HepG2 (cell line): ENCODE results near the gene CCDC88B. TPM values are rescaled to one million over a fixed set of nuclear protein-coding genes. Genes with fewer than 3 reads are reported as not detected.

Experiments used
- CHD4 ChIP-seq: fragments of 200-600 bp; sonication (generic); IDR thresholded peaks from 2 replicates; pipeline ENCODE4 v1.7.0; 2017; ENCODE audit warnings: mild to moderate bottlenecking, low read length, borderline replicate concordance
- HNRNPL ChIP-seq: fragments of 200-400 bp; formaldehyde crosslinking; IDR thresholded peaks from 2 replicates; pipeline ENCODE4 v1.6.1; 2017; ENCODE audit warnings: mild to moderate bottlenecking, low read depth, low read length
- HNRNPLL ChIP-seq: fragments of 200-400 bp; formaldehyde crosslinking; IDR thresholded peaks from 2 replicates; pipeline ENCODE4 v1.6.1; 2017; ENCODE audit warnings: mild to moderate bottlenecking, low read depth, low read length; ENCODE audit not compliant: poor library complexity, severe bottlenecking
- MTF2 ChIP-seq: sonication (generic); formaldehyde crosslinking; IDR thresholded peaks from 2 replicates; pipeline ENCODE4 v1.5.0; 2020; ENCODE audit warnings: missing genetic modification reagents, borderline replicate concordance
- PAX8 ChIP-seq: sonication (generic); formaldehyde crosslinking; IDR thresholded peaks from 2 replicates; pipeline ENCODE4 v1.8.0; 2022; ENCODE audit warnings: mild to moderate bottlenecking, missing genetic modification reagents, borderline replicate concordance
- POGZ ChIP-seq: sonication (generic); formaldehyde crosslinking; IDR thresholded peaks from 2 replicates; pipeline ENCODE4 v1.4.0; 2020; ENCODE audit warnings: mild to moderate bottlenecking, missing genetic modification reagents
- ZC3H13 ChIP-seq: sonication (generic); formaldehyde crosslinking; IDR thresholded peaks from 2 replicates; pipeline ENCODE4 v1.8.1; 2023; ENCODE audit warnings: mild to moderate bottlenecking, missing genetic modification reagents, moderate library complexity
- ZNF264 ChIP-seq: sonication (generic); formaldehyde crosslinking; IDR thresholded peaks from 2 replicates; pipeline ENCODE4 v1.4.0; 2020; ENCODE audit warnings: missing genetic modification reagents
- ZNF510 ChIP-seq: sonication (generic); formaldehyde crosslinking; IDR thresholded peaks from 2 replicates; pipeline ENCODE4 v1.4.0; 2020; ENCODE audit warnings: low read depth, mild to moderate bottlenecking, missing genetic modification reagents
- ZNF747 ChIP-seq: sonication (generic); formaldehyde crosslinking; IDR thresholded peaks from 2 replicates; pipeline ENCODE4 v1.8.1; 2023; ENCODE audit warnings: missing genetic modification reagents, mild to moderate bottlenecking, borderline replicate concordance
- ZNF788 ChIP-seq: sonication (generic); formaldehyde crosslinking; IDR thresholded peaks from 2 replicates; pipeline ENCODE4 v1.5.0; 2020; ENCODE audit warnings: mild to moderate bottlenecking, missing genetic modification reagents, borderline replicate concordance
- ZSCAN29 ChIP-seq: sonication (generic); formaldehyde crosslinking; conservative IDR thresholded peaks from 2 replicates; pipeline ENCODE4 v1.4.0; 2020; ENCODE audit warnings: mild to moderate bottlenecking, missing genetic modification reagents
- polyA plus RNA-seq, 8 experiments: library from polyadenylated mRNA; depleted of rRNA in 3 of 8; stranded (reverse) in 7 of 8; unstranded in 1 of 8; fragments of >200 nt; fragmentation: Illumina TruSeq in 4 of 8; extraction: Trizol in 4 of 8; gene quantifications; 2 replicates each; pipeline versions ENCODE4 v1.2.1 to v1.2.3, GENCODE V29; 2011 to 2016; ENCODE audit warnings: low read depth in 4 of 8, missing spikeins in 1 of 8, mixed read lengths in 1 of 8; ENCODE audit not compliant: insufficient read depth in 1 of 8
- total RNA-seq, 5 experiments: library from RNA; depleted of rRNA; stranded (reverse); fragments of >200 nt; fragmentation: Illumina TruSeq; extraction: Trizol; gene quantifications; 2 replicates each; pipeline ENCODE4 v1.2.3, GENCODE V29; 2016; ENCODE audit warnings: low read depth in 1 of 5
- TF ChIP-seq, protein P1 (sequence below): sonication (generic); formaldehyde crosslinking; IDR thresholded peaks from 2 replicates; pipeline ENCODE4 v1.4.0; 2020; ENCODE audit warnings: mild to moderate bottlenecking, missing genetic modification reagents
- TF ChIP-seq, protein P2 (sequence below): sonication (generic); formaldehyde crosslinking; IDR thresholded peaks from 2 replicates; pipeline ENCODE4 v1.5.0; 2020; ENCODE audit warnings: mild to moderate bottlenecking, missing genetic modification reagents, moderate library complexity

The CCDC88B gene
- total and polyA plus RNA-seq, 2 of the 13 experiments (the other 11 are each of a cell fraction or from before 2014, with no cell fraction given), result 3.6 to 4.8 TPM

DNA sequence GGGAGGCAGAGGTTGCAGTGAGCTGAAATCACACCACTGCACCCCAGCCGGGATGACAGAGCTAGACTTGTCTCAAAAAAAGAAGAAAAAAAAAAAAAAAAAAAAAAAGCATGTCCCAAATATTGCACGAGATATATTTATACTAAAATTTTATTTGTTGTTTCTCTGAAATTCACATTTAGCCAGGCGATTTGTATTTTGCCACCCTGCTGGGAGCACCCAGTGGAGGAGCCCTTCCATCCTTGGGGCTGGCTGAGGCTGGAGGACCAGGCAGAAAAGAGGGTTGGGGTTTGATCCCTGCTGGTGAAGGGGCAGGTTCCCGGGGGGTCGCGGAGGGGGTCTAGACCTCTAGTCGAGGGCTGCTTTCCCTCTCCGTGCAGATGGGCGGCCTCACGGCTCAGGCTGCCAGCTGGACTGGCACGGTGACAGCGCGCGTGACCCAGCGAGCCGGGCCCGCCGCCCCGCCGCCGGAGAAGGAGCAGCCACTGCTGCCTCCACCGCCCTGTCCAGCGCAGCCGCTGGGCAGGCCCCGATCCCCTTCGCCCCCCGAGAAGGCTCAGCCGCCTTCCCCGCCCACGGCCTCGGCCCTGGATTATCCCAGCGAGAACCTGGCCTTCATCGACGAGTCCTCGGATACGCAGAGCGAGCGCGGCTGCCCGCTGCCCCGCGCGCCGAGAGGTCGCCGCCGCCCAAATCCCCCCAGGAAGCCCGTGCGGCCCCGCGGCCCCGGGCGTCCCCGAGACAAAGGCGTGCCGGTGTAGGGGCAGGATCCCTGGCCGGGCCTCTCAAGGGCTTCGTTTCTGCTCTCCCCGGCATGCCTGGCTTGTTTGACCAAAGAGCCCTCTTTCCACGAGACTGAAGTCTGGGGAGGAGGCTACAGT, 40.8 kb upstream of the CCDC88B start (continued):
- TF ChIP-seq ZNF510 (no peak), PAX8 (CRISPR knock-in tag) (no peak), HNRNPLL (peak; percentile 15), ZNF264 (CRISPR knock-in tag) (no peak), ZNF788 (0 out of 2 replicates have a peak, but pooled peaks have one; percentile 10), MTF2 (0 out of 2 replicates have a peak, but pooled peaks have one; percentile 42), POGZ (CRISPR knock-in tag) (no peak), HNRNPL (0 out of 2 replicates have a peak, but pooled peaks have one; percentile 42), CHD4 (no peak), ZC3H13 (no peak), ZNF747 (CRISPR knock-in tag) (0 out of 2 replicates have a peak, but pooled peaks have one; percentile 42), ZSCAN29 (CRISPR knock-in tag) (no peak)
- TF ChIP-seq, protein P1, sequence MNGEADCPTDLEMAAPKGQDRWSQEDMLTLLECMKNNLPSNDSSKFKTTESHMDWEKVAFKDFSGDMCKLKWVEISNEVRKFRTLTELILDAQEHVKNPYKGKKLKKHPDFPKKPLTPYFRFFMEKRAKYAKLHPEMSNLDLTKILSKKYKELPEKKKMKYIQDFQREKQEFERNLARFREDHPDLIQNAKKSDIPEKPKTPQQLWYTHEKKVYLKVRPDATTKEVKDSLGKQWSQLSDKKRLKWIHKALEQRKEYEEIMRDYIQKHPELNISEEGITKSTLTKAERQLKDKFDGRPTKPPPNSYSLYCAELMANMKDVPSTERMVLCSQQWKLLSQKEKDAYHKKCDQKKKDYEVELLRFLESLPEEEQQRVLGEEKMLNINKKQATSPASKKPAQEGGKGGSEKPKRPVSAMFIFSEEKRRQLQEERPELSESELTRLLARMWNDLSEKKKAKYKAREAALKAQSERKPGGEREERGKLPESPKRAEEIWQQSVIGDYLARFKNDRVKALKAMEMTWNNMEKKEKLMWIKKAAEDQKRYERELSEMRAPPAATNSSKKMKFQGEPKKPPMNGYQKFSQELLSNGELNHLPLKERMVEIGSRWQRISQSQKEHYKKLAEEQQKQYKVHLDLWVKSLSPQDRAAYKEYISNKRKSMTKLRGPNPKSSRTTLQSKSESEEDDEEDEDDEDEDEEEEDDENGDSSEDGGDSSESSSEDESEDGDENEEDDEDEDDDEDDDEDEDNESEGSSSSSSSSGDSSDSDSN (CRISPR knock-in tag), result peak; percentile 40; the same call in 1 of the 2 replicates
- TF ChIP-seq, protein P2, sequence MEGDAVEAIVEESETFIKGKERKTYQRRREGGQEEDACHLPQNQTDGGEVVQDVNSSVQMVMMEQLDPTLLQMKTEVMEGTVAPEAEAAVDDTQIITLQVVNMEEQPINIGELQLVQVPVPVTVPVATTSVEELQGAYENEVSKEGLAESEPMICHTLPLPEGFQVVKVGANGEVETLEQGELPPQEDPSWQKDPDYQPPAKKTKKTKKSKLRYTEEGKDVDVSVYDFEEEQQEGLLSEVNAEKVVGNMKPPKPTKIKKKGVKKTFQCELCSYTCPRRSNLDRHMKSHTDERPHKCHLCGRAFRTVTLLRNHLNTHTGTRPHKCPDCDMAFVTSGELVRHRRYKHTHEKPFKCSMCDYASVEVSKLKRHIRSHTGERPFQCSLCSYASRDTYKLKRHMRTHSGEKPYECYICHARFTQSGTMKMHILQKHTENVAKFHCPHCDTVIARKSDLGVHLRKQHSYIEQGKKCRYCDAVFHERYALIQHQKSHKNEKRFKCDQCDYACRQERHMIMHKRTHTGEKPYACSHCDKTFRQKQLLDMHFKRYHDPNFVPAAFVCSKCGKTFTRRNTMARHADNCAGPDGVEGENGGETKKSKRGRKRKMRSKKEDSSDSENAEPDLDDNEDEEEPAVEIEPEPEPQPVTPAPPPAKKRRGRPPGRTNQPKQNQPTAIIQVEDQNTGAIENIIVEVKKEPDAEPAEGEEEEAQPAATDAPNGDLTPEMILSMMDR (CRISPR knock-in tag), result no peak
